Loucy (cell line): ENCODE measurements around the gene TDG.

Experiments
- EZH2phosphoT487 ChIP-seq: fragments of 200-600 bp; IDR thresholded peaks from 2 replicates; pipeline ENCODE4 v1.6.1; 2018; ENCODE audit warnings: antibody characterized with exemption, mild to moderate bottlenecking, moderate library complexity, borderline replicate concordance
- TF ChIP-seq, protein P1 (sequence below): fragments of 200-600 bp; sonication (generic); conservative IDR thresholded peaks from 2 replicates; pipeline ENCODE4 v1.5.1; 2014; ENCODE audit warnings: mild to moderate bottlenecking, antibody characterized with exemption, low read length

DNA sequence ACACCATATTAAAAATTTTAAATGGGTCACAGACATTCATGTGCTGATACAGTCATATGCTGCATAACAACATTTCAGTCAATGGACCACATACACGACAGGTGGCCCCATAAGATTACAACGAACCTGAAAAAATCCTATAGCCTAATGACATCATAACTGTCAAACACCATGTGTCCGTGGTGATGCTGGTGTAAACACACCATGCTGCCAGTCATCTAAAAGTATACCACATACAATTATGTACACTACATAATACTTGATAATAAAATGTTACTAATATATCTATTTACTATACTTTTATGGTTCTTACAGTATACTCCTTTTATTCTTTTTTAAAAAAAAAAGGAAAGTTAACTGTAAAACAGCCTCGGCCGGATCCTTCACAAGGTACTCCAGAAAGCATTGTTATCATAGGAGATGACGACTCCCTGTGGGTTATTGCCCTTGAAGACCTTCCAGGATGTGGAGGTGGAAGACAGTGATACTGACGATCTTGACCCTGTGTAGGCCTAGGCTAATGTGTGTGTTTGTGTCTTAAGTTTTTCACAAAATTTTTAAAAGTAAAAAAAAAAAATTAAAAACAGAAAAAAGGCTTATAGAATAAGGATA is 5.0 kb upstream of the TDG start:
- TF ChIP-seq, protein P1, sequence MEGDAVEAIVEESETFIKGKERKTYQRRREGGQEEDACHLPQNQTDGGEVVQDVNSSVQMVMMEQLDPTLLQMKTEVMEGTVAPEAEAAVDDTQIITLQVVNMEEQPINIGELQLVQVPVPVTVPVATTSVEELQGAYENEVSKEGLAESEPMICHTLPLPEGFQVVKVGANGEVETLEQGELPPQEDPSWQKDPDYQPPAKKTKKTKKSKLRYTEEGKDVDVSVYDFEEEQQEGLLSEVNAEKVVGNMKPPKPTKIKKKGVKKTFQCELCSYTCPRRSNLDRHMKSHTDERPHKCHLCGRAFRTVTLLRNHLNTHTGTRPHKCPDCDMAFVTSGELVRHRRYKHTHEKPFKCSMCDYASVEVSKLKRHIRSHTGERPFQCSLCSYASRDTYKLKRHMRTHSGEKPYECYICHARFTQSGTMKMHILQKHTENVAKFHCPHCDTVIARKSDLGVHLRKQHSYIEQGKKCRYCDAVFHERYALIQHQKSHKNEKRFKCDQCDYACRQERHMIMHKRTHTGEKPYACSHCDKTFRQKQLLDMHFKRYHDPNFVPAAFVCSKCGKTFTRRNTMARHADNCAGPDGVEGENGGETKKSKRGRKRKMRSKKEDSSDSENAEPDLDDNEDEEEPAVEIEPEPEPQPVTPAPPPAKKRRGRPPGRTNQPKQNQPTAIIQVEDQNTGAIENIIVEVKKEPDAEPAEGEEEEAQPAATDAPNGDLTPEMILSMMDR: no peak
- TF ChIP-seq EZH2phosphoT487: no peak
